GM23338 (cell line): ENCODE measurements around the gene ZGPAT. TPM values are rescaled to one million over a fixed set of nuclear protein-coding genes. Genes with fewer than 3 reads are reported as not detected.

ENCODE experiments used
- ATAC-seq: fragments of 200-7000 bp; cut with Tn5 transposase; 3 replicates; pipeline ENCODE4 v1.9.1; 2020
- DNase-seq: peaks from one replicate; pipeline ENCODE4 v3.0.0-alpha.2; 2015; ENCODE audit warnings: low spot score
- H2AFZ ChIP-seq: fragments of 200-600 bp; sonication (generic); 2 replicates; pipeline ENCODE4 v1.8.0; 2016; ENCODE audit warnings: antibody characterized with exemption, mild to moderate bottlenecking, moderate library complexity
- H3F3A ChIP-seq: fragments of 200-600 bp; sonication (generic); replicated peaks from 2 replicates; pipeline ENCODE4 v1.8.0; 2017; ENCODE audit warnings: antibody characterized with exemption, mixed run types, low read depth
- H3K27ac ChIP-seq: fragments of 200-600 bp; sonication (generic); 2 replicates; pipeline ENCODE4 v1.6.1; 2016; ENCODE audit warnings: low read depth
- H3K27me3 ChIP-seq: fragments of 200-600 bp; sonication (generic); 2 replicates; pipeline ENCODE4 v1.8.0; 2016; ENCODE audit warnings: mild to moderate bottlenecking, mixed run types, moderate library complexity; ENCODE audit not compliant: insufficient read depth
- H3K36me3 ChIP-seq: fragments of 200-600 bp; sonication (generic); 2 replicates; pipeline ENCODE4 v1.8.0; 2016; ENCODE audit warnings: mild to moderate bottlenecking; ENCODE audit not compliant: insufficient read depth
- H3K4me1 ChIP-seq: fragments of 200-600 bp; sonication (generic); 2 replicates; pipeline ENCODE4 v1.8.0; 2016; ENCODE audit warnings: mild to moderate bottlenecking, moderate library complexity; ENCODE audit not compliant: insufficient read depth
- H3K4me2 ChIP-seq: fragments of 200-600 bp; sonication (generic); 2 replicates; pipeline ENCODE4 v1.7.1; 2017; ENCODE audit warnings: mixed run types
- H3K4me3 ChIP-seq: fragments of 200-600 bp; sonication (generic); 2 replicates; pipeline ENCODE4 v1.6.1; 2016; ENCODE audit warnings: mixed run types
- H3K79me2 ChIP-seq: fragments of 200-600 bp; sonication (generic); replicated peaks from 2 replicates; pipeline ENCODE4 v1.8.0; 2017; ENCODE audit warnings: mild to moderate bottlenecking; ENCODE audit not compliant: insufficient read depth
- H3K9me2 ChIP-seq: fragments of 200-600 bp; sonication (generic); 2 replicates; pipeline ENCODE4 v1.8.0; 2017; ENCODE audit not compliant: insufficient read depth
- H4K20me1 ChIP-seq: fragments of 200-600 bp; sonication (generic); replicated peaks from 2 replicates; pipeline ENCODE4 v1.8.0; 2017; ENCODE audit warnings: mild to moderate bottlenecking; ENCODE audit not compliant: insufficient read depth
- H3K27ac Mint-ChIP-seq: 2 replicates; pipeline ENCODE4 v1.8.0; 2020; ENCODE audit warnings: inconsistent platforms, mild to moderate bottlenecking, moderate library complexity, mixed read lengths
- H3K27me3 Mint-ChIP-seq: 3 replicates; pipeline ENCODE4 v1.8.0; 2022; ENCODE audit warnings: low read depth, mild to moderate bottlenecking, moderate library complexity, mixed read lengths, inconsistent platforms; ENCODE audit not compliant: insufficient read depth, poor library complexity
- H3K36me3 Mint-ChIP-seq: 3 replicates; pipeline ENCODE4 v1.8.0; 2021; ENCODE audit warnings: low read depth, mild to moderate bottlenecking, inconsistent platforms, moderate library complexity, mixed read lengths
- H3K4me1 Mint-ChIP-seq: 3 replicates; pipeline ENCODE4 v1.8.0; 2020; ENCODE audit warnings: mild to moderate bottlenecking, inconsistent platforms, mixed read lengths
- H3K4me3 Mint-ChIP-seq: 3 replicates; pipeline ENCODE4 v1.8.0; 2021; ENCODE audit warnings: moderate library complexity, mild to moderate bottlenecking, inconsistent platforms, mixed read lengths
- H3K9me3 Mint-ChIP-seq: 3 replicates; pipeline ENCODE4 v1.8.0; 2020; ENCODE audit warnings: moderate library complexity, mild to moderate bottlenecking, inconsistent platforms, mixed read lengths
- CREB1 ChIP-seq: fragments of 250-450 bp; sonication (Bioruptor Pico); IDR thresholded peaks from 2 replicates; pipeline ENCODE4 v1.5.0; 2020; ENCODE audit warnings: low read depth, mild to moderate bottlenecking, moderate library complexity
- EZH2phosphoT487 ChIP-seq: fragments of 200-600 bp; sonication (generic); IDR thresholded peaks from one replicate; pipeline ENCODE4 v1.8.1; 2018; ENCODE audit warnings: antibody characterized with exemption; ENCODE audit not compliant: unreplicated experiment
- JUNB ChIP-seq: IDR thresholded peaks from one replicate; pipeline ENCODE4 v1.6.1; 2016; ENCODE audit warnings: antibody characterized with exemption; ENCODE audit not compliant: unreplicated experiment
- NANOG ChIP-seq: IDR thresholded peaks from 2 replicates; pipeline ENCODE4 v1.6.1; 2016; ENCODE audit warnings: antibody characterized with exemption, borderline replicate concordance
- POLR2AphosphoS5 ChIP-seq: IDR thresholded peaks from 2 replicates; pipeline ENCODE4 v1.6.1; 2016; ENCODE audit warnings: antibody characterized with exemption, low read depth
- REST ChIP-seq: IDR thresholded peaks from one replicate; pipeline ENCODE4 v1.6.1; 2018; ENCODE audit warnings: antibody characterized with exemption; ENCODE audit not compliant: unreplicated experiment
- STAT1 ChIP-seq: IDR thresholded peaks from one replicate; pipeline ENCODE4 v1.6.1; 2016; ENCODE audit warnings: antibody characterized with exemption; ENCODE audit not compliant: unreplicated experiment
- ZNF114 ChIP-seq: fragments of 250-450 bp; sonication (Bioruptor Pico); IDR thresholded peaks from 2 replicates; pipeline ENCODE4 v1.5.0; 2020; ENCODE audit warnings: mild to moderate bottlenecking, moderate library complexity
- ZNF331 ChIP-seq: fragments of 250-450 bp; sonication (Bioruptor Pico); IDR thresholded peaks from 2 replicates; pipeline ENCODE4 v1.5.0; 2020; ENCODE audit warnings: low read depth, mild to moderate bottlenecking, moderate library complexity
- ZNF462 ChIP-seq: fragments of 250-450 bp; sonication (Bioruptor Pico); IDR thresholded peaks from 2 replicates; pipeline ENCODE4 v1.5.0; 2020; ENCODE audit warnings: mild to moderate bottlenecking, moderate library complexity
- polyA plus RNA-seq: library from polyadenylated mRNA; unstranded; fragments of >200 nt; fragmentation: Nextera tagmentation; extraction: Ambion mirVana; gene quantifications from 2 replicates; pipeline ENCODE4 v1.2.1, GENCODE V29; 2016
- total RNA-seq: library from RNA; depleted of rRNA; stranded (reverse); fragments of >200 nt; shearing (Covaris generic); gene quantifications from 2 replicates; pipeline ENCODE4 v1.2.3, GENCODE V29; 2014

Gene ZGPAT
- total and polyA plus RNA-seq, 2 experiments from 2014 or later = 25.0 to 39.2 TPM

- TF ChIP-seq JUNB (no peak), STAT1 (no peak), POLR2AphosphoS5 (no peak), REST (no peak), EZH2phosphoT487 (no peak)
- no peaks in the 10 kb centered on the region; the same call in 1 of the 2 replicates for H3K4me1 ChIP-seq
- H3F3A ChIP-seq = peaks cover 8% of the 10 kb centered on the region; the same call in 1 of the 2 replicates
- no peaks in the 10 kb centered on the region for H3K36me3 ChIP-seq
- H3K9me2 ChIP-seq = no peaks in the 10 kb centered on the region
- no peak for ATAC-seq
- H3K4me3 ChIP-seq = no peak overlapping the region
- DNase-seq = no peak
- peaks cover 12% of the 10 kb centered on the region for H3K27me3 Mint-ChIP-seq
- peaks cover 16% of the 10 kb centered on the region for H3K79me2 ChIP-seq
- H3K9me3 Mint-ChIP-seq = no peaks in the 10 kb centered on the region
- no peak overlapping the region for H3K4me2 ChIP-seq
- no peak overlapping the region for H2AFZ ChIP-seq
- H3K36me3 Mint-ChIP-seq = peaks cover 20% of the 10 kb centered on the region
- H3K27me3 ChIP-seq = no peaks in the 10 kb centered on the region
- no peak overlapping the region for H3K4me3 Mint-ChIP-seq
- peaks cover 11% of the 10 kb centered on the region for H4K20me1 ChIP-seq
- H3K27ac Mint-ChIP-seq = no peak overlapping the region
- H3K4me1 Mint-ChIP-seq = peaks cover 10% of the 10 kb centered on the region
- no peak overlapping the region for H3K27ac ChIP-seq
These were observed 3.7 kb upstream of the ZGPAT start for GRCh38 chr20:63703976-63704748.

GRCh38 chr20:63704749-63705117 is 3.1 kb upstream of the ZGPAT start:
- Mint-ChIP-seq H3K36me3 (peaks cover 23% of the 10 kb centered on the region), H3K4me1 (peaks cover 10% of the 10 kb centered on the region), H3K27me3 (peaks cover 12% of the 10 kb centered on the region)
- TF ChIP-seq POLR2AphosphoS5 (no peak), JUNB (no peak), ZNF331 (no peak), STAT1 (no peak), EZH2phosphoT487 (no peak), ZNF462 (no peak), CREB1 (CRISPR knock-in tag) (no peak), NANOG (no peak), ZNF114 (CRISPR knock-in tag) (no peak)

More at GRCh38 chr20:63704749-63705117, 3.1 kb upstream of the ZGPAT start:
- H3K9me2 ChIP-seq = no peaks in the 10 kb centered on the region
- H3K4me3 Mint-ChIP-seq = no peak overlapping the region
- no peak overlapping the region for H3K4me3 ChIP-seq
- peaks cover 8% of the 10 kb centered on the region; the same call in 1 of the 2 replicates for H3F3A ChIP-seq
- H4K20me1 ChIP-seq = peaks cover 14% of the 10 kb centered on the region
- H3K27ac Mint-ChIP-seq = no peak overlapping the region
- DNase-seq (no peak), ATAC-seq (no peak)
- no peaks in the 10 kb centered on the region for H3K27me3 ChIP-seq
- H3K9me3 Mint-ChIP-seq = no peaks in the 10 kb centered on the region
- H3K4me2 ChIP-seq = no peak overlapping the region
- H3K27ac ChIP-seq = no peak overlapping the region
- no peaks in the 10 kb centered on the region for H3K36me3 ChIP-seq
- H3K4me1 ChIP-seq = no peaks in the 10 kb centered on the region; the same call in 1 of the 2 replicates
- H2AFZ ChIP-seq = no peak overlapping the region
- H3K79me2 ChIP-seq = peaks cover 22% of the 10 kb centered on the region
